SIG-M5 treated with dmso at 0.1 percent for 504 hours (cell line): ENCODE data around the gene CEP57L1.
"Not testable (repeated sequence)": the region's sequence is repeated elsewhere in the genome, so short reads cannot be mapped to it uniquely, and the experiment has no call there.

Source experiments
- DNase-seq: peaks from one replicate; lab custom pipeline; 2025; ENCODE audit not compliant: unreplicated experiment; lab: John Stamatoyannopoulos, UW

Gene CEP57L1

GRCh38 chr6:109073344-109074132, 21.8 kb upstream of the CEP57L1 start:
- DNase-seq: peak; percentile 74

DNA sequence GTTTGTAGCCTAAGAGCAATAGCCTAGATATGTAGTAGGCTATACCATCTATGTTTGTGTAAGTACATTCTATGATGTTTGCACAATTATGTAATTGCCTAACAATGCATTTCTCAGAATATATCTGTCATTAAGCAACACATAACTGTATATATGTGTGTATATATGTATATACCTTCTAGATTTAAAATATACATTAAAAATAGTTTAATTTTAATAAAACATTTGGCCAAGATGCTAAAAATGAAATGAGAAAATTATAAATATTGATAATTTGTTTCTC, 21.2 kb upstream of the CEP57L1 start:
- no peak for DNase-seq

DNA sequence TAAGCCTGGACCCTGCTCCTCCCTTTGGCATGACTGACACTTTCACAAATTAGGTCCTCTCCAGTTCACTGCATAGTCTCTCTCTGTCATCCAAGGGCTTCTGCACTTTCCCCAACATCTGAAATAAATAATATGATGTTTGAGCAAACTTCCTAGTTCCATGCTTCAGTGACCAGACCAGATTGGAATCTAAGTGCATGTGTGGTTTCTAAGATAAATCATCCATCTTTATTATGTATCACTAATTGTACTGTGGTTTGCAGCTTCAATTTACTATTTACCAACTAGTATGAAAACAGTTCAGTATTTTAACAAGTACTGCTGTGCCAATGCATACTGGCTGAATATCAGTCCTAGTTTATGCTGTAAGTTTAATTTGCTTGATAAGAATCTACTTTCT, 19.4 kb upstream of the CEP57L1 start:
- no peak for DNase-seq

DNA sequence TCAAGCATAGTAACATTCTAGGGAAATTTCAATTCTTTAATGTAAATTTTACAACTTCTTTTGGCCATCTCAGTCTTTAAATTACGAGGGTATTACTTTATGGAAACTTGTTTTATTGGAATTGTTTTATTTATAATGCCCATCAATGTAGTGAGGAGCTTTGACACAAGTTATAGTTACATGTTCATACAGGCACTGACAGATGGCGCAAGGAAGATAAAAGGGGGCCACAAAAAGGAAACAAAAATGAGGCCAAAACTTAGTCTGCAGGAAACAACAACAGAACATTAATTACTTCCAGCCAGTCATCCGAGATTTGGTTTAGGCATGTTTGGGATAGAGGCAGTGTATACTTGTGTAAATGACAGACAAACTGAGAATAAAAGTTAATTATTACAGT, 18.9 kb upstream of the CEP57L1 start:
- DNase-seq: no peak

DNA sequence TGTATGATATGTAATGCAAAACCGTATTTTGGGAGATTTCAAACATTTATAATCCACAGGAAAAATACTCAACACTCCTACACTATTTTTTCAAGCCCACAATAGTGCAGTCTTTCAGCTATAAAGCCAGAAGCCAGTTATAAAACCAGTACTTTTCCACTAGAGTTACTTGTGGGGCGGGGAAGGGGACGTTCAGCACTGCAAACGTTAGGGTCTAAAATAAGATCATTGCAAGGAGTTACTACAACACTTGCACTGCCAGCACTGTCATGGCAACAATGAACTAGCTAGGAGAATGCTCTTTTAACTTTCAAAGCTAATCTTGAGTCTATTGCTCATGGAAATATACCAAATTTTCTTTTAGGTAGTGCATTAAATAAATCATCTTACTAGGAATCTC, 15.3 kb upstream of the CEP57L1 start:
- DNase-seq: peak; percentile 68

DNA sequence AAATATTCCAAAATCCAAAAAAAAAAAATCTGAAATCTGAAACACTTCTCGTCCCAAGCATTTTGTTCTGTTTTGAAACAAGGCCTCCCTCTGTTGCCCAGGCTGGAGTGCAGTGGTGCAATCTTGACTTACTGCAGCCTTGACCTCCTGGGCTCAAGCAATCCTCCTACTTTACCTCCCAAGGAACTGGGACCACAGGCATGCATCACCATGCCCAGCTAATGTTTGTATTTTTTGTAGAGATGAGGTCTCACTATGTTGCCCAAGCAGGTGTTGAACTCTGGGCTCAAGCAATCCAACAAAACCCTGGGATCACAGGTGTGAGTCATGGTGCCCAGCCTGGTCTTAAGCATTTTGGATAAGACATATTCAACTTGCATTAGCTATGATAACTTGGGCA, 14.3 kb upstream of the CEP57L1 start:
- DNase-seq: no peak

DNA sequence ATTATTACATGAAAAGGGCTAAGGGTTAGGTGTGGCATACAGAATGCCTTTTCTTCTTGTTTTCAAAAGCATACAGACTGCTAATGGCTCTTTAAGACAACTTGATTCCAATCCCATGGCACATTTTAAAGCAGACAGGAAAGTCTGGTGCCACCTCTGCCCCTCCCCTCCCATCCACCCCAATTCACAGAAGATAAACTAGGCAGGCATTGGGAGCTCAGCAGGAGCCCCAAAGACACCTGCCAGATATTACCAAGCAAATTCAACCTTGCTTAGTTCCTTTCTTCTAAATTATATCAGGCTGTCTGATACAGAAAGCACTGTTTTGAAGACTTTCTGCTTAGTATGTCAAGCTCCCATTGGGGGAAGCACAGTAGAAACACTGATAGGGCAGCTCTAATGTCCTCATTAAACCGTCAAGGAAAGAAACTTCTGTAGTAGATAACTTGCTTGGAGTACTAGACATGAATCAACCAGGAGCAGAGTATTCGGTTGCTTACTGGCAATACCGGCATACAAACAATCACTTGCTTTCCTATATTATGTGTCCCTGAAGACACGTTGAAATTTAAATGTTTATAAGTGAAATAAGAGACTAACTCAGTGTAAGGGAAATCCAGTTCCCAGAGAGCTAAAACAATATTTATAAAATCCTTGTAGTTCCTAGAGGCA, 13.7 kb upstream of the CEP57L1 start:
- no peak for DNase-seq

GRCh38 chr6:109082188-109082577, 13.1 kb upstream of the CEP57L1 start:
- peak; percentile 75 for DNase-seq

DNA sequence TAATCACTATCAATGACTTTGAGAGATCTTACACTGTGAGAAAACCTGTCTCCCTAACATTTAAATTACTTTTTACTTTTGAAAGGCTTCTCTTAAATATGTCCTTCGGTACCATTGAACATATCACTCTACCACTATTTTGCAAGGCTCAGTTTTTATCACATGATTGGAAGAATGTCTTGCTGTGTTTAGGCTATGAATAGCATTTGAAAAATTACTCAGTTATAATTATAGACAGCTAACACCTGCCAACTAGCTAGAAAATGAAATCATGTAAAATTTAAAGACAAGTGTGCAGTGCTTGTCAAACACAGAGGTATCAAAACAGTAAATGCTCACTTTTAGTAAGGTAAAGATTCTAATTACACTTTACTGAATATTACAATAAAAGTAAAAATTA, 11.7 kb upstream of the CEP57L1 start:
- no peak for DNase-seq

- DNase-seq: not testable (repeated sequence)
Measured at GRCh38 chr6:109084146-109084545, 11.2 kb upstream of the CEP57L1 start.

DNA sequence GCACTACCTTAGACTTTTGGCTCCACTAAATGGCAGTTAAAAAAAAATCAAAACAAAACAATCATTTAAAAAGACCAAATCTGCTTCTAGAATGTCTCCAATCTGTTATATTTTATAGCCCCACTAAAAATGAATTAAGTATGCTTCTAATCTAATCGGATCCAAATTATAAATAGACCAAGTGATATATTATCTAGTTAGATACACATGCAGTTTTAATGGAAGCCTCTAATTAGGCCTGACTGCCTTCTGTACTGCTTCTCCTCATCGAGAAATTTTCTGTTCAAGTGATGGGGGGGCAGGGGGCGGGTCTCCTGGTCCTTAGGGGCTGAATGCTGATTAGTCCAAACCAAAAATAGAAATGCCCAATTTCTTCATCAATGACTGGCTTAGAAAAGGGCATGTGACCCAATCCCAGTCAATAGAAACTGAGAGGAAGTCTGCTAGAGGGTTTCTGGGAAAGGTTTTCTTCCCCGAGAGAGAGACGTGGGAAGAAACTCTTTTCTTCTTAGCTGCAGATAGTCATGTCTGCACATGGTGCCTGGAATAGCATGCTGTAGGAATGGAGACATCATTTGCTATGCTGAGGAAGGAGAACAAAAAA, 7.5 kb upstream of the CEP57L1 start:
- DNase-seq: no peak

DNA sequence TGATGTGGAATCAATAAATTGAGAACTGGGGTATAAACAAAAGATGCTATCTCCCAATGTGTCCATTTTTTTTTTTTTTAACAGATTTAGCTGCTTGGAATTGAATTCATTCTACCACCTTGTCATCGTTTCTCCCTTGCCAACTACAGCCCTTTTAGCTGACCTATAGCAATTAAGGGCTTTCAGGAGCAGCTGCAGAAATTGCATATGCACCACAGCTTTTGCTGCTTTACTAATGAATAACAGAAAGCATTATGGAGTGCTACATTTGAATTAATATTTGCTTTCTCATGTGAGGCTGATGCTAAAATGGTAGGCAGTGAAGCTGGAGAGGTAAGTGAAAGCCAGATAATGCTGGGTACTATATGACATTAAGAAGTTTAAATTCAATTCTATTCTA, 6.3 kb upstream of the CEP57L1 start:
- no peak for DNase-seq

- no peak for DNase-seq
Measured at GRCh38 chr6:109091314-109092024, 3.8 kb upstream of the CEP57L1 start.

GRCh38 chr6:109092074-109092473, 3.2 kb upstream of the CEP57L1 start:
- no peak for DNase-seq

GRCh38 chr6:109093732-109094415, 1.4 kb upstream of the CEP57L1 start:
- DNase-seq: no peak

DNA sequence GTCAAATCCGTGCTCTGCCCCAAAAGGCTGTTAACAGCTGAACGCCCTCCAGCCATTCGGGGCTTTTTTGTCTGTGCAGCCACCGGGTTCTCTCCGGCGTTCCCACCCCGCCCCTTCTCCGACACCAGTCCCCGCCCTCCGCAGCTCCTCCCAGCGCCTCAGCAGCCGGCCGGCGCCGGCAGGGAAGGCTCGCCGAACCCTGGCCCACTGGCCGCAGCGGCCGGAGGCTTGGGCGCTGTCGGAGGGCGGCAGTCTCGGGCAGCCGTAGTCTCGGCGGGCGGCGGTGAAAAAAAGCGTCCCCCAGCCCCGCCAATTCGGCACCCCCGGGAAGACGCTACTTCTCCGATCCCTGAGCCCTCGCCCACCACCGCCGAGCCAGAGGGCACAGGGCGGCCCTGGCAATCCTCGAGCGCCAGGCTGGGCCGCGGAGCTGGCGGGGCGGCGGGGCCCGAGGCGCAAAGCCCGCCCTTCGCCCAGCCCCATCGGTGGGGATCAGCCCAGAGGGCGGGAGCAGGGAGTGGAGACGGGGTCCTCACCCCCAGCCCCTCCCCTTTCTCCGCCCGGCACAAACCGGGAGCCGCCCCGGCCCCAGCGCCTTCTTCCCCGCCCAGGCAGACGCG, 781 bp upstream of the CEP57L1 start, which contains the start of gene SESN1:
TSS of gene SESN1 (minus strand) at position 431 of the 620 bp plus-strand sequence. CDS start 773 bp downstream, outside the sequence.
- DNase-seq: peak; percentile 86

GRCh38 chr6:109095835-109096084, 453 bp downstream of the CEP57L1 start:
- no peak for DNase-seq

DNA sequence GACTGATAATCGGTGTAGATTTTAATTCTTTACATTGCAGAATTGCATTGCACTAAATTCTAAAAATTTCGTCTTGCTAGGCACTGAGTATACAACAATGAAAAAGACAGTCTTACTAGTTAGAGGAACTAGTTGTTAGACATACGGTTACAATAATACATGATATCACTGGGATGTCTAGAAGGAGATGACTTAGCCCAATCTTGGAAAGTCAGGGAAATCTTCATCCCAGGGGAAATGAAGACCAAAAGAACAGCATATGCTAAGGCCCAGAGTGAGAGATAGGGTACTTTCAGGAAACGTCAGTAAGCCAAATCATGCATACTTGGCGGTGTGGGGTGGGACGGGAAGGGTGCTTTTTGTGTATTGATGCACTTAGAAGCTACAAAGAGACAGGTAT, 901 bp downstream of the CEP57L1 start:
- no peak for DNase-seq

DNA sequence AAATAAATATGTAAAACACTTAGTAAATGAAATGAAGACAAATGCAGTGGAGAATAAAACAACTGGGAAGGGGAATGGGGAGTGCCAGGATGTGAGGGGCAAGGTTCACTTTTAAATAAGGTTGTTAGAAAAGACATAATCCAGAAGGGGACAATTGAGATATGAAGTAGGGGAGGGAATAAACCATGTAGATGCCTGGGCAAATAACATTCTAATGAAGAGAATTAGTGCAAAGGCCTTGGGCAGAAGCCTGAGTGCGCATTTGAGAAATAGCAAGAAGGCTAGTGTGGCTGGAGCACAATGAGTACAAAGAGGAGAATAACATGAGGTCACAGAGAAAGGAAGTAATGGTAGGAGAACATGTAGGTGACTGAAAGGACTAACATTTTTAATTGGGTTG, 2.4 kb downstream of the CEP57L1 start:
- DNase-seq: no peak

GRCh38 chr6:109102762-109103161, 7.5 kb downstream of the CEP57L1 start:
- no peak for DNase-seq

GRCh38 chr6:109103942-109104341, 8.6 kb downstream of the CEP57L1 start:
- DNase-seq: no peak
